CD8-positive, alpha-beta memory T cell (primary cell): ENCODE data around the gene CCDC138. TPM values are rescaled to one million over a fixed set of nuclear protein-coding genes. Genes with fewer than 3 reads are reported as not detected.
A peak's percentile ranks its signal among the peaks of the same experiment; 100 is the strongest.

ENCODE experiments used
- CTCF ChIA-PET: fragments of 350-600 bp; sonication (Branson Sonifier 250); formaldehyde crosslinking; loops from one replicate; lab custom pipeline; 2021; ENCODE audit warnings: antibody characterized with exemption; lab: Charles Lee
- POLR2A ChIA-PET: fragments of 350-600 bp; sonication (Branson Sonifier 250); formaldehyde crosslinking; loops from one replicate; lab custom pipeline; 2021; ENCODE audit warnings: antibody characterized with exemption; lab: Charles Lee
- DNase-seq, 5 donors: peaks; one replicate each; pipeline versions ENCODE4 v3.0.0 to v3.0.0-alpha.2; 2020 to 2022; ENCODE audit warnings: mixed read lengths in 1 of 5
- H3K27ac ChIP-seq: one replicate; pipeline ENCODE4 v1.7.0; 2013; ENCODE audit warnings: low read depth, mild to moderate bottlenecking, low read length, moderate library complexity
- H3K27me3 ChIP-seq: 2 replicates; pipeline ENCODE4 v1.7.0; 2013; ENCODE audit warnings: low read length, mild to moderate bottlenecking; ENCODE audit not compliant: insufficient read depth, poor library complexity, severe bottlenecking
- H3K36me3 ChIP-seq: 2 replicates; pipeline ENCODE4 v1.7.0; 2013; ENCODE audit warnings: mild to moderate bottlenecking, low read length, moderate library complexity; ENCODE audit not compliant: insufficient read depth
- H3K4me1 ChIP-seq: 2 replicates; pipeline ENCODE4 v1.7.0; 2013; ENCODE audit warnings: mild to moderate bottlenecking, low read length, moderate library complexity; ENCODE audit not compliant: insufficient read depth
- H3K4me3 ChIP-seq: 2 replicates; pipeline ENCODE4 v1.7.0; 2013; ENCODE audit warnings: mild to moderate bottlenecking, low read length
- H3K9me3 ChIP-seq: 2 replicates; pipeline ENCODE4 v1.7.0; 2013; ENCODE audit warnings: mild to moderate bottlenecking, low read length
- H3K27ac Mint-ChIP-seq, 8 donors: one replicate each; pipeline ENCODE4 v1.8.0; 2020 to 2021; ENCODE audit warnings: mixed read lengths in 8 of 8, mild to moderate bottlenecking in 6 of 8, inconsistent platforms in 3 of 8, moderate library complexity in 3 of 8
- H3K27me3 Mint-ChIP-seq, 2 donors: one replicate each; pipeline ENCODE4 v1.8.0; 2020 to 2021; ENCODE audit warnings: mixed read lengths in 2 of 2, mild to moderate bottlenecking in 1 of 2, moderate library complexity in 1 of 2
- H3K36me3 Mint-ChIP-seq, 3 donors: one replicate each; pipeline ENCODE4 v1.8.0; 2020 to 2021; ENCODE audit warnings: mixed read lengths in 3 of 3, inconsistent platforms in 1 of 3, mild to moderate bottlenecking in 1 of 3
- H3K4me1 Mint-ChIP-seq, 3 donors: one replicate each; pipeline ENCODE4 v1.8.0; 2020 to 2021; ENCODE audit warnings: mixed read lengths in 3 of 3, inconsistent platforms in 1 of 3, mild to moderate bottlenecking in 1 of 3
- H3K4me3 Mint-ChIP-seq, 7 donors: one replicate each; pipeline ENCODE4 v1.8.0; 2020 to 2021; ENCODE audit warnings: mixed read lengths in 7 of 7, mild to moderate bottlenecking in 6 of 7, moderate library complexity in 4 of 7, inconsistent platforms in 2 of 7
- H3K9me3 Mint-ChIP-seq, 5 donors: one replicate each; pipeline ENCODE4 v1.8.0; 2020 to 2022; ENCODE audit warnings: mixed read lengths in 5 of 5, mild to moderate bottlenecking in 3 of 5, moderate library complexity in 2 of 5, inconsistent platforms in 1 of 5
- polyA plus RNA-seq: library from polyadenylated mRNA; unstranded; fragments of 300-500 nt; fragmentation: Illumina TruSeq; gene quantifications from one replicate; pipeline ENCODE4 v1.2.3, GENCODE V29; 2021
- total RNA-seq, 2 experiments: library from RNA; stranded (reverse); gene quantifications; one replicate each; pipeline ENCODE4 v1.2.3, GENCODE V29; 2021

The CCDC138 gene
- total and polyA plus RNA-seq, 3 experiments from 2014 or later: 4.4 to 16.2 (median 12.8) TPM

GRCh38 chr2:108852375-108852774 lies 65.8 kb downstream of the CCDC138 start:
- no peaks in the 10 kb centered on the region for H3K27me3 Mint-ChIP-seq
- POLR2A ChIA-PET: no interaction called here
- H3K4me3 Mint-ChIP-seq: no peak overlapping the region
- Histone ChIP-seq H3K27me3 (no peaks in the 10 kb centered on the region), H3K9me3 (no peaks in the 10 kb centered on the region), H3K4me1 (no peaks in the 10 kb centered on the region), H3K27ac (no peak overlapping the region), H3K4me3 (no peak overlapping the region), H3K36me3 (no peaks in the 10 kb centered on the region)
- H3K9me3 Mint-ChIP-seq: no peaks in the 10 kb centered on the region
- H3K27ac Mint-ChIP-seq: no peak overlapping the region
- CTCF ChIA-PET: interaction anchor here (3.5 kb wide), 1 partner anchor 658 kb away, joined by 21 read pairs; no protein-coding TSS in a partner anchor
- H3K4me1 Mint-ChIP-seq: peaks cover 0 to 3% (median 0%) of the 10 kb centered on the region in 3 donors
- peaks cover 4 to 16% (median 12%) of the 10 kb centered on the region in 3 donors for H3K36me3 Mint-ChIP-seq
- no peak for DNase-seq

DNA sequence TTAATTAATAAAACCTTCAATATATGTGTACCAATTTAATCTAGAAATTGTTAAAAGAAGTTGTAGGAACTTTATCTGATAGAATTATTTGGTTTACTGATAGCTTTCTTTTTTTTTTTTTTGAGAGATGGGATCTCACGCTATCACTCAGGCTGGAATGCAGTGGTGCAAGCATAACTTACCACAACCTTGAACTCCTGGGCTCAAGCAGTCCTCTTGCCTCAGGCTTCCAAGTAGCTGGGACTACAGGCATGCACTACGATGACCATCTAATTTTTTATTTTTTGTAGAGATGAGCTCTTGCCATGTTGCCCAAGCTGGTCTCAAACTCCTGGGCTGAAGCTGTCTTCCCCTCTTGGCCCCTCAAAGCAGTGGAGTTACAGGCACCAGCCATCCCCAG lies 66.8 kb downstream of the CCDC138 start:
- Mint-ChIP-seq H3K9me3 (no peaks in the 10 kb centered on the region), H3K4me1 (peaks cover 0 to 3% (median 0%) of the 10 kb centered on the region in 3 donors), H3K27ac (no peak overlapping the region), H3K27me3 (no peaks in the 10 kb centered on the region), H3K36me3 (peaks cover 8 to 16% (median 12%) of the 10 kb centered on the region in 3 donors), H3K4me3 (no peak overlapping the region)
- H3K27ac ChIP-seq: no peak overlapping the region
- H3K4me3 ChIP-seq: no peak overlapping the region
- no peaks in the 10 kb centered on the region for H3K36me3 ChIP-seq
- no peak for DNase-seq
- no peaks in the 10 kb centered on the region for H3K27me3 ChIP-seq
- no peaks in the 10 kb centered on the region for H3K4me1 ChIP-seq
- CTCF ChIA-PET: interaction anchor here (1.5 to 3.5 kb wide), 2 partner anchors 657 to 658 kb away, joined by 6 to 21 read pairs; no protein-coding TSS in a partner anchor
- POLR2A ChIA-PET: no interaction called here
- no peaks in the 10 kb centered on the region for H3K9me3 ChIP-seq

DNA sequence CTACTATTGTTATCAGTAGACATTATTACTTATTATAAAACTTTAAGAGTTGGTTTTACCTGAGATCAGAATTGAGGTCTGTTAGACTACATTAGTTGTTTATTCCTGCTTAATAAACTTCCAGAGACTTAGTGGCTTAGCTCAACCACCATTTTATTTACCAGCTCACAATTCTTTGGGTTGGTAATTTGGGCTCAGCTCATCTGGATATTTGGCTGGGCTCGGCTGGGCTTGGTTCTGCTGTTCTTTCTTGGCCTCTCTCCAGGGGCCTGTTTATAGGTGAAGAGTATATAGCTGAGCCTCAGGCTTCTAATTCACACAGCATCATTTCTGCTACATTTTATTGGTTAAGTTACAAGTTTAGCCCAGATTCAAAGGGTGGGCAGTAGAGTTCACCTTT lies 67.9 kb downstream of the CCDC138 start:
- no peak overlapping the region for H3K4me3 Mint-ChIP-seq
- Histone ChIP-seq H3K4me1 (no peaks in the 10 kb centered on the region), H3K9me3 (no peaks in the 10 kb centered on the region), H3K4me3 (no peak overlapping the region), H3K27me3 (no peaks in the 10 kb centered on the region), H3K36me3 (no peaks in the 10 kb centered on the region), H3K27ac (no peak overlapping the region)
- H3K36me3 Mint-ChIP-seq: peaks cover 9 to 13% (median 12%) of the 10 kb centered on the region in 3 donors
- ChIA-PET POLR2A (no interaction called here), CTCF (interaction anchor here (1.5 to 3.5 kb wide), 2 partner anchors 655 to 657 kb away, joined by 6 to 21 read pairs; no protein-coding TSS in a partner anchor)
- no peak overlapping the region for H3K27ac Mint-ChIP-seq
- no peak for DNase-seq
- peaks cover 0 to 4% (median 0%) of the 10 kb centered on the region in 3 donors for H3K4me1 Mint-ChIP-seq
- no peaks in the 10 kb centered on the region for H3K27me3 Mint-ChIP-seq
- H3K9me3 Mint-ChIP-seq: no peaks in the 10 kb centered on the region

DNA sequence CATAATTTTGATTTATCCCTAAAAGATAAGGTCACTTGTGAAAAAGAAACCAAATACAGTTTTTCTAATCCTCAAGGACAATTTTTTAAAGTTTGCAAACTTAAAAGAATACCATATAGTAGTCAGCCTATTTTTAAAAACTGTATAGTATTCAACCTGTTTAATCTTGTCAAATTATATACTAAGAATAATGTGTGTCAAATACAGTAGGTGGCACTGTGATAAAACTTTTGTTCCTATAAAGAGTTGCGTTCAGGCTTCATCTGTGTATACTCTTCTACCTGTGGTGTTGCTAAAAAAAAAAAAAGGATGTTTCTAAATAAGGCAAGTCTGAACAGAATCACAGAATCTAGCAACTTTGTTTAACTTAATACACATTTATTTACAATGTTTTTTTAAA lies 68.6 kb downstream of the CCDC138 start:
- Mint-ChIP-seq H3K27me3 (no peaks in the 10 kb centered on the region), H3K36me3 (peaks cover 5 to 12% (median 6%) of the 10 kb centered on the region in 3 donors), H3K4me3 (no peak overlapping the region), H3K4me1 (peaks cover 0 to 4% (median 0%) of the 10 kb centered on the region in 3 donors), H3K27ac (peak overlapping the region in 1 of 8 donors; percentile 4), H3K9me3 (no peaks in the 10 kb centered on the region)
- Histone ChIP-seq H3K9me3 (no peaks in the 10 kb centered on the region), H3K27ac (no peak overlapping the region), H3K27me3 (no peaks in the 10 kb centered on the region), H3K4me1 (no peaks in the 10 kb centered on the region), H3K4me3 (no peak overlapping the region), H3K36me3 (no peaks in the 10 kb centered on the region)
- DNase-seq: peak in 2 of 5 donors; percentile 11 to 41
- ChIA-PET CTCF (interaction anchor here (1.4 to 3.5 kb wide), 3 partner anchors 12 to 655 kb away, joined by 4 to 21 read pairs (median 5); no protein-coding TSS in a partner anchor), POLR2A (no interaction called here)

DNA sequence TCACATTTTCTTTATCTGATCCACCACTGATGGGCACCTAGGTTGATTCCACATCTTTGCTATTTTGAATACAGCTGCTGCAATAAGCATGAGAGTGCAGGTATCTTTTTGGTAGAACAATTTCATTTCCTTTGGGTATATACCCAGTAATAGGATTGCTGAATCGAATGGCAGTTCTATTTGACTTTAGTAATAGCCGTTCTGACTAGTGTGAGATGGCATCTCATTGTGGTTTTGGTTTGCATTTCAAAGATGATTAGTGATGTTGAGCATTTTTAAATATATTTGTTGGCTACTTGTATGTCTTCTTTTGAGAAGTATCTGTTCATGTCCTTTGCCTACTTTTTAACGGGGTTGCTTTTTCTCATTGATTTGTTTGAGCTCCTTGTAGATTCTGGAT lies 72.3 kb downstream of the CCDC138 start:
- CTCF ChIA-PET: interaction anchor here (0.9 kb wide), 1 partner anchor 651 kb away, joined by 3 read pairs; no protein-coding TSS in a partner anchor
- Mint-ChIP-seq H3K27ac (peak overlapping the region in 1 of 8 donors; percentile 52), H3K4me1 (peaks cover 0 to 4% (median 0%) of the 10 kb centered on the region in 3 donors), H3K9me3 (no peaks in the 10 kb centered on the region), H3K27me3 (no peaks in the 10 kb centered on the region), H3K4me3 (no peak overlapping the region), H3K36me3 (peaks cover 2 to 9% (median 4%) of the 10 kb centered on the region in 3 donors)
- no peak for DNase-seq
- POLR2A ChIA-PET: interaction anchor here (0.6 kb wide), 1 partner anchor 122 kb away, joined by 9 read pairs; no protein-coding TSS in a partner anchor
- Histone ChIP-seq H3K36me3 (no peaks in the 10 kb centered on the region), H3K4me3 (no peak overlapping the region), H3K9me3 (no peaks in the 10 kb centered on the region), H3K4me1 (no peaks in the 10 kb centered on the region), H3K27ac (no peak overlapping the region), H3K27me3 (no peaks in the 10 kb centered on the region)

- Mint-ChIP-seq H3K27ac (no peak overlapping the region), H3K4me1 (no peaks in the 10 kb centered on the region), H3K36me3 (peaks cover 11 to 50% (median 27%) of the 10 kb centered on the region in 3 donors), H3K27me3 (no peaks in the 10 kb centered on the region), H3K9me3 (peaks cover 18 to 24% (median 22%) of the 10 kb centered on the region in 5 donors), H3K4me3 (no peak overlapping the region)
- CTCF ChIA-PET: no interaction called here
- DNase-seq: no peak
- no peaks in the 10 kb centered on the region for H3K27me3 ChIP-seq
- H3K4me3 ChIP-seq: no peak overlapping the region
- H3K9me3 ChIP-seq: peaks cover 8% of the 10 kb centered on the region
- H3K36me3 ChIP-seq: peaks cover 6% of the 10 kb centered on the region
- H3K4me1 ChIP-seq: no peaks in the 10 kb centered on the region
- H3K27ac ChIP-seq: no peak overlapping the region
- POLR2A ChIA-PET: no interaction called here
Observed at GRCh38 chr2:108866041-108866440, 79.5 kb downstream of the CCDC138 start.

DNA sequence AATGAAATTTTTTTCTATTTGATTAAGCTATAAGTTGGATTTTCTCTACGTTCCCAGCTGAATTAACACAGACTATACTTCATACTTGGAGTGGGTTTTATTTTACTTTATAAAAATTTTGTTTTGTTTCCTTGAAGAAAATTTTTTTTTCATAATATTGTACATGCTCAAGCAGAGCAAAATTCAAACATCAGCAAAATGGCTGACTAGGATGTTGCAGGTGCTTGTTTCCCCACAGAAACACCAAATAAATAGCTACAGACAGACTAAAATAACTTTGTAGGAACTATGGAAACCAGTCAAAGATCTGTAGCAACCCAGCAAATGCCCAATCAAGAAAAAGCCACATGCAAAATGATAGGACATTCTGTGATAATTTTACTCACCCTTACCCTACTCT lies 82.3 kb downstream of the CCDC138 start:
- ChIA-PET POLR2A (no interaction called here), CTCF (no interaction called here)
- H3K4me3 ChIP-seq: no peak overlapping the region
- peaks cover 8% of the 10 kb centered on the region for H3K9me3 ChIP-seq
- Mint-ChIP-seq H3K36me3 (peaks cover 15 to 60% (median 28%) of the 10 kb centered on the region in 3 donors), H3K4me3 (no peak overlapping the region), H3K27me3 (no peaks in the 10 kb centered on the region), H3K9me3 (peaks cover 18 to 29% (median 27%) of the 10 kb centered on the region in 5 donors), H3K27ac (no peak overlapping the region), H3K4me1 (no peaks in the 10 kb centered on the region)
- H3K36me3 ChIP-seq: peaks cover 6% of the 10 kb centered on the region
- H3K27me3 ChIP-seq: no peaks in the 10 kb centered on the region
- H3K4me1 ChIP-seq: no peaks in the 10 kb centered on the region
- H3K27ac ChIP-seq: no peak overlapping the region
- DNase-seq: no peak

GRCh38 chr2:108869542-108869941 lies 83.0 kb downstream of the CCDC138 start:
- Histone ChIP-seq H3K4me1 (no peaks in the 10 kb centered on the region), H3K27ac (no peak overlapping the region), H3K4me3 (no peak overlapping the region), H3K27me3 (no peaks in the 10 kb centered on the region), H3K36me3 (peaks cover 6% of the 10 kb centered on the region), H3K9me3 (peaks cover 8% of the 10 kb centered on the region)
- no peaks in the 10 kb centered on the region for H3K27me3 Mint-ChIP-seq
- no peak for DNase-seq
- H3K36me3 Mint-ChIP-seq: peaks cover 17 to 66% (median 31%) of the 10 kb centered on the region in 3 donors
- CTCF ChIA-PET: no interaction called here
- no peak overlapping the region for H3K27ac Mint-ChIP-seq
- peaks cover 18 to 29% (median 27%) of the 10 kb centered on the region in 5 donors for H3K9me3 Mint-ChIP-seq
- POLR2A ChIA-PET: no interaction called here
- no peaks in the 10 kb centered on the region for H3K4me1 Mint-ChIP-seq
- no peak overlapping the region for H3K4me3 Mint-ChIP-seq
